Astrocyte (in vitro differentiated cells and primary cell): ENCODE measurements around the gene NUFIP2. TPM values are rescaled to one million over a fixed set of nuclear protein-coding genes. Genes with fewer than 3 reads are reported as not detected.

Experiments used
- DNase-seq: peaks from one replicate; pipeline ENCODE4 v3.0.0-alpha.2; 2010; ENCODE audit warnings: low read depth
- FAIRE-seq: peaks from 2 replicates; lab custom pipeline; 2011; peaks lifted over from hg19 to GRCh38; lab: Jason Lieb, UNC
- H2AFZ ChIP-seq: 2 replicates; pipeline ENCODE4 v1.6.0; 2012; ENCODE audit warnings: low read depth, low read length, inconsistent platforms
- H3K27ac ChIP-seq: 2 replicates; pipeline ENCODE4 v1.5.1; 2011; ENCODE audit warnings: low read depth, low read length, inconsistent platforms
- H3K27me3 ChIP-seq: 2 replicates; pipeline ENCODE4 v1.6.0; 2011; ENCODE audit warnings: low read length, inconsistent platforms; ENCODE audit not compliant: insufficient read depth
- H3K36me3 ChIP-seq: 2 replicates; pipeline ENCODE4 v1.5.1; 2011; ENCODE audit warnings: low read length, inconsistent platforms; ENCODE audit not compliant: insufficient read depth
- H3K4me1 ChIP-seq: 2 replicates; pipeline ENCODE4 v1.5.1; 2011; ENCODE audit warnings: low read length, inconsistent platforms; ENCODE audit not compliant: insufficient read depth
- H3K4me2 ChIP-seq: 2 replicates; pipeline ENCODE4 v1.6.0; 2012; ENCODE audit warnings: low read length, inconsistent platforms
- H3K4me3 ChIP-seq: 2 replicates; pipeline ENCODE4 v1.5.1; 2011; ENCODE audit warnings: low read depth, mild to moderate bottlenecking, low read length, inconsistent platforms; ENCODE audit not compliant: insufficient read depth
- H3K79me2 ChIP-seq: 2 replicates; pipeline ENCODE4 v1.6.0; 2012; ENCODE audit warnings: mild to moderate bottlenecking, low read length, inconsistent platforms; ENCODE audit not compliant: insufficient read depth
- H3K9ac ChIP-seq: 2 replicates; pipeline ENCODE4 v1.6.0; 2012; ENCODE audit warnings: mild to moderate bottlenecking, low read length, inconsistent platforms
- H3K9me3 ChIP-seq: 2 replicates; pipeline ENCODE4 v1.5.1; 2012; ENCODE audit warnings: low read depth, mild to moderate bottlenecking, low read length, inconsistent platforms; ENCODE audit not compliant: insufficient read depth
- H4K20me1 ChIP-seq: 2 replicates; pipeline ENCODE4 v1.6.0; 2012; ENCODE audit warnings: low read length, inconsistent platforms; ENCODE audit not compliant: insufficient read depth
- H3K27ac Mint-ChIP-seq: one replicate; pipeline ENCODE4 v1.8.0; 2021; ENCODE audit warnings: mild to moderate bottlenecking, mixed read lengths; ENCODE audit not compliant: unreplicated experiment
- H3K27me3 Mint-ChIP-seq: one replicate; pipeline ENCODE4 v1.8.0; 2021; ENCODE audit warnings: low read depth, mixed read lengths; ENCODE audit not compliant: unreplicated experiment
- H3K36me3 Mint-ChIP-seq: one replicate; pipeline ENCODE4 v1.8.0; 2021; ENCODE audit warnings: low read depth, mixed read lengths; ENCODE audit not compliant: unreplicated experiment
- H3K4me1 Mint-ChIP-seq: one replicate; pipeline ENCODE4 v1.8.0; 2021; ENCODE audit warnings: low read depth, mixed read lengths; ENCODE audit not compliant: unreplicated experiment
- H3K4me3 Mint-ChIP-seq: one replicate; pipeline ENCODE4 v1.8.0; 2021; ENCODE audit warnings: mild to moderate bottlenecking, moderate library complexity, mixed read lengths; ENCODE audit not compliant: unreplicated experiment
- H3K9me3 Mint-ChIP-seq: one replicate; pipeline ENCODE4 v1.8.0; 2021; ENCODE audit warnings: mild to moderate bottlenecking, mixed read lengths; ENCODE audit not compliant: unreplicated experiment
- CTCF ChIP-seq: IDR thresholded peaks from 2 replicates; pipeline ENCODE4 v1.5.1; 2011; ENCODE audit warnings: low read depth, mild to moderate bottlenecking, inconsistent platforms, low read length, moderate library complexity; ENCODE audit not compliant: insufficient read depth
- EZH2 ChIP-seq: IDR thresholded peaks from 2 replicates; pipeline ENCODE4 v1.6.1; 2012; ENCODE audit warnings: mild to moderate bottlenecking, low read length, inconsistent platforms; ENCODE audit not compliant: insufficient read depth
- total RNA-seq: library from RNA; stranded (reverse); gene quantifications from 2 replicates; pipeline ENCODE4 v1.2.1, GENCODE V29; 2021

Gene NUFIP2
- total RNA-seq, 1 donor from 2014 or later: 79.8 TPM

- DNase-seq (no peak), FAIRE-seq (no peak)
- H3K9me3 ChIP-seq: no peaks in the 10 kb centered on the region
- H3K27ac Mint-ChIP-seq: no peak overlapping the region
- no peaks in the 10 kb centered on the region for H3K36me3 ChIP-seq
- no peak overlapping the region for H3K27ac ChIP-seq
- no peaks in the 10 kb centered on the region for H4K20me1 ChIP-seq
- no peaks in the 10 kb centered on the region for H3K27me3 ChIP-seq
- no peak overlapping the region for H2AFZ ChIP-seq
- no peak overlapping the region for H3K4me3 ChIP-seq
- no peaks in the 10 kb centered on the region for H3K79me2 ChIP-seq
- H3K4me1 ChIP-seq: peaks cover 3% of the 10 kb centered on the region
- no peak overlapping the region for H3K4me3 Mint-ChIP-seq
- H3K9ac ChIP-seq: no peak overlapping the region
- H3K9me3 Mint-ChIP-seq: no peaks in the 10 kb centered on the region
- no peak for TF ChIP-seq CTCF
- no peak for TF ChIP-seq EZH2
- H3K4me1 Mint-ChIP-seq: peaks cover 13% of the 10 kb centered on the region
- no peaks in the 10 kb centered on the region for H3K36me3 Mint-ChIP-seq
- H3K4me2 ChIP-seq: no peak overlapping the region
- no peaks in the 10 kb centered on the region for H3K27me3 Mint-ChIP-seq
Observed at GRCh38 chr17:29215174-29215573, 78.8 kb downstream of the NUFIP2 start.

GRCh38 chr17:29214215-29215146, 79.5 kb downstream of the NUFIP2 start:
- DNase-seq (no peak), FAIRE-seq (no peak)
- Histone ChIP-seq H3K4me3 (no peak overlapping the region), H3K4me2 (no peak overlapping the region), H3K9ac (no peak overlapping the region), H3K36me3 (no peaks in the 10 kb centered on the region), H4K20me1 (no peaks in the 10 kb centered on the region), H3K79me2 (no peaks in the 10 kb centered on the region), H2AFZ (no peak overlapping the region), H3K27me3 (no peaks in the 10 kb centered on the region), H3K27ac (no peak overlapping the region), H3K9me3 (no peaks in the 10 kb centered on the region), H3K4me1 (peaks cover 3% of the 10 kb centered on the region)
- Mint-ChIP-seq H3K27ac (no peak overlapping the region), H3K36me3 (no peaks in the 10 kb centered on the region), H3K4me1 (peaks cover 10% of the 10 kb centered on the region), H3K27me3 (no peaks in the 10 kb centered on the region), H3K9me3 (no peaks in the 10 kb centered on the region), H3K4me3 (no peak overlapping the region)
- no peak for TF ChIP-seq EZH2
- no peak for TF ChIP-seq CTCF

GRCh38 chr17:29212681-29213121, 81.2 kb downstream of the NUFIP2 start:
- no peak overlapping the region for H3K4me3 ChIP-seq
- no peak overlapping the region for H3K27ac Mint-ChIP-seq

More at GRCh38 chr17:29212681-29213121, 81.2 kb downstream of the NUFIP2 start:
- Mint-ChIP-seq H3K4me3 (no peak overlapping the region), H3K4me1 (peaks cover 15% of the 10 kb centered on the region), H3K27me3 (no peaks in the 10 kb centered on the region), H3K9me3 (no peaks in the 10 kb centered on the region), H3K36me3 (no peaks in the 10 kb centered on the region)
- Histone ChIP-seq H3K9me3 (no peaks in the 10 kb centered on the region), H3K27me3 (no peaks in the 10 kb centered on the region), H3K9ac (no peak overlapping the region), H3K79me2 (no peaks in the 10 kb centered on the region), H3K36me3 (no peaks in the 10 kb centered on the region), H4K20me1 (no peaks in the 10 kb centered on the region), H3K4me2 (no peak overlapping the region), H2AFZ (no peak overlapping the region), H3K4me1 (no peaks in the 10 kb centered on the region), H3K27ac (no peak overlapping the region)
- peak; percentile 23 for FAIRE-seq
- DNase-seq: no peak
- TF ChIP-seq CTCF (no peak), EZH2 (no peak)
